Effector CD4-positive, alpha-beta T cell (primary cell): ENCODE measurements around the gene MYRIP.

Experiments
- DNase-seq: peaks from one replicate; pipeline ENCODE4 v3.0.0-alpha.2; 2020

MYRIP gene

GRCh38 chr3:40137591-40138295 is 328.3 kb downstream of the MYRIP start:
- no peak for DNase-seq

GRCh38 chr3:40143283-40144090 is 334.1 kb downstream of the MYRIP start:
- DNase-seq: no peak

GRCh38 chr3:40148827-40149226 is 339.4 kb downstream of the MYRIP start:
- DNase-seq: no peak

GRCh38 chr3:40152482-40153133 is 343.2 kb downstream of the MYRIP start:
- DNase-seq: no peak

GRCh38 chr3:40160933-40161332 is 351.5 kb downstream of the MYRIP start:
- no peak for DNase-seq

GRCh38 chr3:40162616-40163015 is 353.2 kb downstream of the MYRIP start:
- DNase-seq: no peak

GRCh38 chr3:40166997-40167396 is 357.6 kb downstream of the MYRIP start:
- no peak for DNase-seq

GRCh38 chr3:40167958-40168357 is 358.5 kb downstream of the MYRIP start:
- DNase-seq: no peak

- DNase-seq: no peak
Observed at GRCh38 chr3:40169983-40170382, 360.6 kb downstream of the MYRIP start.

- DNase-seq: no peak
Observed at GRCh38 chr3:40170395-40170794, 361.0 kb downstream of the MYRIP start.

- DNase-seq: no peak
Observed at GRCh38 chr3:40172560-40172959, 363.2 kb downstream of the MYRIP start.

- DNase-seq: no peak
Observed at GRCh38 chr3:40173227-40173721, 363.9 kb downstream of the MYRIP start.

GRCh38 chr3:40178012-40178594 is 368.7 kb downstream of the MYRIP start:
- DNase-seq: no peak

- DNase-seq: peak; percentile 36
Observed at GRCh38 chr3:40179016-40179415, 369.6 kb downstream of the MYRIP start.

GRCh38 chr3:40181182-40181581 is 371.8 kb downstream of the MYRIP start:
- no peak for DNase-seq

- no peak for DNase-seq
Observed at GRCh38 chr3:40185029-40185695, 375.8 kb downstream of the MYRIP start.

GRCh38 chr3:40186508-40186907 is 377.1 kb downstream of the MYRIP start:
- DNase-seq: no peak

GRCh38 chr3:40187945-40188344 is 378.5 kb downstream of the MYRIP start:
- DNase-seq: no peak

GRCh38 chr3:40189118-40189517 is 379.7 kb downstream of the MYRIP start:
- no peak for DNase-seq

GRCh38 chr3:40190056-40190455 is 380.6 kb downstream of the MYRIP start:
- no peak for DNase-seq

GRCh38 chr3:40191251-40191650 is 381.8 kb downstream of the MYRIP start:
- DNase-seq: no peak

GRCh38 chr3:40191850-40192448 is 382.5 kb downstream of the MYRIP start:
- DNase-seq: peak; percentile 48
